ENCODE data around the gene TRMT112.

Gene TRMT112

GRCh38 chr11:64351136-64351631 lies 33.8 kb upstream of the TRMT112 start:
- DNase-seq (ENCODE audit: low read depth, low spot score): no peak

GRCh38 chr11:64349404-64349803 lies 32.0 kb upstream of the TRMT112 start:
- DNase-seq (ENCODE audit: low read depth, low spot score): no peak

GRCh38 chr11:64349025-64349387 lies 31.6 kb upstream of the TRMT112 start:
- DNase-seq (ENCODE audit: low read depth, low spot score): no peak

GRCh38 chr11:64348383-64349024 lies 31.1 kb upstream of the TRMT112 start:
- DNase-seq (ENCODE audit: low read depth, low spot score): no peak

DNA sequence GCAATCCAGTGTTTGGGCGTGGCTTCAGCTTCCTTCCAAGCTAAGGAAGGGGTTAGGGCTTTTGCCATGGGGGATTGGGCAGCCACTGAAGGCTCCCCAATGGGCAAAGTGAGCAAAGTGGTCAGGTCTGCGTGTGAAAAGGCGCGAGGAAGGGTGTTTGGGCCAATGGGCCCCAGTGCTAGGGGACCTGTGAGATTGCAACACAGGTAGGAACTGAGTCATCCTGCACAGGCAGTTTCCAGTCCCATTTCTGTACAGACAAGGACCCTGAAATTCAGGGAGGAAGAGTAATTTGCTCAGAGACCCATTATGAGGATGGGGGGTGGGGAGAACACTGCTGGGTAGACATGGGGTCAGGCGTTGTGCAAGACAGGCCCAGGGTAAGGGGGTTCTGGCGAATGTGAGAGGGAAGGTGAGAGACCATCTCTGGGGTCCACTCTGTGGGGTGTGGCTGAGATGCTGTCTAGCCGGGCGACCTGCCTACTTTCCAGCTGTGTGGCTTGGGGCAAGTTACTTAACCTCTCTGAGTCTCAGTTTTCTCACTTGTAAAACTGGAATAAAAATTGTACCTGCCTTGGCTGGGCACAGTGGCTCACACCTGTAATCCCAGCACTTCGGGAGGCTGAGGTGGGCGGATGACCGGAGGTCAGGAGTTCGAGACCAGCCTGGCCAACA lies 30.0 kb upstream of the TRMT112 start:
- no peak for DNase-seq (ENCODE audit: low read depth, low spot score)

GRCh38 chr11:64344787-64345186 lies 27.4 kb upstream of the TRMT112 start:
- no peak for DNase-seq (ENCODE audit: low read depth, low spot score)

DNA sequence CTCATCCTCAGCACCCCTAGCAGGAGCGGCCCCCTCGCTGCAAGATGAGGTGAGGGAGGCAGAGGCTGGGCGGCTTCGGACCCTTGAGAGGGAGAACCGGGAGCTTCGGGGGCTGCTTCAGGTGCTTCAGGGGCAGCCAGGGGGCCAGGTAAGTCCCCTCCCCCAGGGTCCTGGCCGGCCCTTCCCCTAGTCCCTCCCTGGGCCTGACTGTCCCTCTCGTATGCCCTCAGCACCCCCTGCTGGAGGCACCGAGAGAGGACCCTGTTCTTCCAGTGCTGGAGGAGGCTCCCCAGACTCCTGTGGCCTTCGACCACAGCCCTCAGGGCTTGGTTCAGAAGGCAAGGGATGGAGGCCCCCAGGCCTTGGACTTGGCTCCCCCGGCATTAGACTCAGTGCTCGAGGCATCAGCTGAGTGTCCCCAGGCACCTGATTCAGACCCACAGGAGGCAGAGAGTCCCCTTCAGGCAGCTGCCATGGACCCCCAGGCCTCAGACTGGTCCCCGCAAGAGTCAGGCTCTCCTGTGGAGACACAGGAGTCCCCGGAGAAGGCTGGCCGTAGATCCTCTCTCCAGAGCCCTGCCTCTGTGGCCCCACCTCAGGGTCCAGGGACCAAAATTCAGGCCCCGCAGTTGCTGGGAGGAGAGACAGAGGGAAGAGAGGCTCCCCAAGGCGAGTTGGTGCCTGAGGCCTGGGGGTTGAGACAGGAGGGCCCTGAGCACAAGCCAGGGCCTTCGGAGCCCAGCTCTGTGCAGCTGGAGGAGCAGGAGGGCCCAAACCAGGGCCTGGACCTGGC lies 26.6 kb upstream of the TRMT112 start:
- no peak for DNase-seq (ENCODE audit: low read depth, low spot score)

DNA sequence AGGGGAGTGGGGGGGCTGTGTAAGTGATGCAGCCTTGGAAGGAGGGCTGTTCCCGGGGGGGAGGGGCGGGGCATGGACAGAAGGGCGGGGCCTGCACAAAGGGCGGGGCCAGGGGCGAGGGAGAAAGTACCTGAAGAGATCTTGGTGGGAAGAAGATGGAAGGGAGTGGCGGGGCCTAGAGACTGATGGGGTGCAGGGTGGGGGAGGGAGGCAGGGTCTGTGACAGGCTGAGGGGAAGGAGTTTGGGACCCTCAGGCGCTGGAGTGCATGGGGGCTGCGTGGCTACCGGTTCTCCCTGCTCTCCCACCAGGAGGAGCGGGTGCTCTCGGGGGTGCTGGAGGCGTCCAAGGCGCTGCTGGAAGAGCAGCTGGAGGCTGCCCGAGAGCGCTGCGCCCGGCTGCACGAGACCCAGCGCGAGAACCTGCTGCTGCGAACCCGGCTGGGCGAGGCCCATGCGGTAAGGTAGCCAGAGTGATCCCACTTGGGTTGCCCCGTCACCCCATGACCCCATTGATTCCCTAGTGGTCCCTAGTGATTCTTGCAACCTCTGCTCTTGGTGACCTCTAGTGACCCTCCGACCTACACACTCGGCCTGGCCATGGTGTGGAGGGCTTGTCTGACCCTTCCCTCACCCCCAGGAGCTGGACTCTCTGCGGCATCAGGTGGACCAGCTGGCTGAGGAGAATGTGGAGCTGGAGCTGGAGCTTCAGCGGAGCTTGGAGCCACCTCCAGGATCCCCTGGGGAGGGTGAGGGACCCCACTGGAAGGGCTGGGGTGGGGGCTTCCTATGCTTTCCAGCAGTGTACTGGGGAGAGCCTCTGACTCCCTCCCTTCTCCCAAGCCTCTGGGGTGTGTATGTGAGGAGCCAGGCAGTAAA lies 25.7 kb upstream of the TRMT112 start:
- no peak for DNase-seq (ENCODE audit: low read depth, low spot score)

GRCh38 chr11:64341851-64342791 lies 24.8 kb upstream of the TRMT112 start:
- DNase-seq (ENCODE audit: low read depth, low spot score): peak; percentile 31

DNA sequence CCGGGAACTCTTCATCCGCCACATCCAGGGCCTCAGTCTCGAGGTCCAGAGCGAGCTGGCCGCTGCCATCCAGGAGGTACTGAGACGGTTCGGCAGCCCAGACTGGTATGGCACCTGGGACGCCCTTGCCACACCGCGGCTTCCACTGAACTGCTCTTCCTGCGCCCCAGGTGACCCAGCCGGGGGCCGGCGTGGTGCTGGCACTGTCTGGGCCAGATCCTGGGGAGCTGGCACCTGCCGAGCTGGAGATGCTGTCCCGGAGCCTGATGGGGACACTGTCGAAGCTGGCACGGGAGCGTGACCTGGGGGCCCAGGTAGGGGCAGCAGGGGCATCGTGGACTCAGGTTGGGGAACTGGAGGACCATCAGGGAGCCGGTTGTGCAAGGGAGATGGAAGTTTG lies 24.1 kb upstream of the TRMT112 start:
- no peak for DNase-seq (ENCODE audit: low read depth, low spot score)

DNA sequence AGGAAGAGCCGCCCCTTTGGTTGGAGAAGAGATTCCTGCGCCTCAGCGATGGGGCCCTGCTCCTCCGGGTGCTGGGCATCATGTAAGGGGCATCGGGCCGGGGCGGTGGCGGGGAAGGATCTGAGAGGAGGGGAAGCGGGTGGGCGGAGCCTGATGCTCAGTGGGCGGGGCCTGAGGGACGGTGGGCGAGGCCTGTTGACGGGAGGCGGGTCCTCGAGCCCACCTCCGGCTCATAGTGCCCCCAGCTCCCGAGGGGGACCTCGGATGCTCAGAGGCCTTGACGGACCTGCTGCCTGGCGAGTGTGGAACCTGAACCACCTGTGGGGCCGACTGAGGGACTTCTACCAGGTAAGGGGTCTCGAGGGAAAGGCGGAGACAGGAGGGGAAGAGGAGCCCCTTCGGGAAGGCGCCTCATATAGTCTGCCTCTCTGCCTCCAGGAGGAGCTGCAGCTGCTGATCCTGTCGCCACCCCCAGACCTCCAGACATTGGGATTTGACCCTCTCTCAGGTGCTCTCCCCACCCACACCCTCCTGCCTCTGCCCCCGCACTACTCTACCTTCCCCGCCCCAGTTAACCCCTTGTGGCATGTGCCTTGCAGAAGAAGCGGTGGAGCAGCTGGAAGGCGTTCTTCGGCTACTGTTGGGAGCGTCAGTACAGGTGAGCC lies 23.4 kb upstream of the TRMT112 start:
- DNase-seq (ENCODE audit: low read depth, low spot score): no peak

- DNase-seq (ENCODE audit: low read depth, low spot score): no peak
Measured at GRCh38 chr11:64339754-64340408, 22.5 kb upstream of the TRMT112 start, which contains the start of gene CCDC88B. CCDC88B (plus strand) TSS chr11:64340204; CDS start chr11:64340267, 63 bp downstream.

DNA sequence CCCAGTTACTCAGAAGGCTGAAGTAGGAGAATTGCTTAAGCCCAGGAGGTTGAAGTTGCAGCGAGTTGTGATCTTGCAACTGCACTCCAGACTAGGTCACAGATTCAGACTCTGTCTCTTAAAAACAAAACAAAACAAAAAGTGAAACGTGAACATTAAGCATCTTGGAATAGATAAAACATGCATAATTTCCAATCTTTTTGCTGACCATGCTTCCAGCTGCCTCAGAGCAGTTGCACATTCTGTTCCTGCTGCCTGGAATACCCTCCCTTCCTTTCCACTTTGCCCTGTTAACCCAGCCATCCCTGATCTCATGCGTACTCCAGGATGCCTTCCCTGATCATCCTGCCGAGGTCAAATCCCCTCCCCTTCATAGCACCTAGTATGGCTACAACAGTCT lies 21.9 kb upstream of the TRMT112 start:
- DNase-seq (ENCODE audit: low read depth, low spot score): no peak

DNA sequence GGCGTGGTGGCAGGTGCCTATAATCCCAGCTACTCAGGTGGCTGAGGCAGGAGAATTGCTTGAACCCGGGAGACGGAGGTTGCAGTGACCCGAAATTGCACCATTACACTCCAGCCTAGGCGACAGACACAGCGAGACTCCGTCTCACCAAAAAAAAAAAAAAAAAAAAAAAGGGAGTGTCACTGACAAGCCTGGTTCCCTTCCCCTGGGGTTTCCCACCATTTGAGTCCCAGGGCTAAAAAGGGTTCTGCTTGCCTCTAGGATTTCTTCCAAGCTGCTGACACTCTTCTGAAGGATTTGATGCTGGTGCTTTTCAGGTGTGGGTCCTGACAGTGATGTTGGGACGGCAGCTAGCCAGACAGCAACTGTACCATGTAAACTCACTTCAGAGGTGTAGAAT lies 21.4 kb upstream of the TRMT112 start:
- no peak for DNase-seq (ENCODE audit: low read depth, low spot score)

- no peak for DNase-seq (ENCODE audit: low read depth, low spot score)
Measured at GRCh38 chr11:64337538-64338249, 20.3 kb upstream of the TRMT112 start.

- DNase-seq (ENCODE audit: low read depth, low spot score): no peak
Measured at GRCh38 chr11:64334764-64335735, 17.7 kb upstream of the TRMT112 start.

GRCh38 chr11:64333556-64333955 lies 16.2 kb upstream of the TRMT112 start:
- DNase-seq (ENCODE audit: low read depth, low spot score): no peak
